HepG2 (cell line): Measurements from ENCODE around the gene SMIM20. TPM values are rescaled to one million over a fixed set of nuclear protein-coding genes. Genes with fewer than 3 reads are reported as not detected.
A peak's percentile ranks its signal among the peaks of the same experiment; 100 is the strongest.

Experiments used
- ASH2L ChIP-seq: fragments of 300-600, 200-600 bp; sonication (generic); IDR thresholded peaks from 2 replicates; pipeline ENCODE4 v1.7.0; 2017; ENCODE audit warnings: low read depth, mild to moderate bottlenecking, moderate library complexity, mixed read lengths, low read length; ENCODE audit not compliant: insufficient read length
- ELF3 ChIP-seq: IDR thresholded peaks from 2 replicates; pipeline ENCODE4 v1.6.1; 2016; ENCODE audit warnings: missing genetic modification reagents, missing compliant biosample characterization
- HES4 ChIP-seq: sonication (generic); formaldehyde crosslinking; IDR thresholded peaks from 2 replicates; pipeline ENCODE4 v1.9.0; 2021; ENCODE audit warnings: mild to moderate bottlenecking, missing genetic modification reagents, borderline replicate concordance
- IRF9 ChIP-seq: sonication (generic); formaldehyde crosslinking; IDR thresholded peaks from 2 replicates; pipeline ENCODE4 v1.8.0; 2022; ENCODE audit warnings: missing genetic modification reagents, mild to moderate bottlenecking, borderline replicate concordance
- MTF2 ChIP-seq: sonication (generic); formaldehyde crosslinking; IDR thresholded peaks from 2 replicates; pipeline ENCODE4 v1.5.0; 2020; ENCODE audit warnings: missing genetic modification reagents, borderline replicate concordance
- SIN3A ChIP-seq: IDR thresholded peaks from 2 replicates; pipeline ENCODE4 v1.6.1; 2011; ENCODE audit warnings: low read depth, mild to moderate bottlenecking, control low read depth, low read length, borderline replicate concordance
- SOX6 ChIP-seq, 2 experiments: fragments of 450-650 bp in 1 of 2; sonication (generic) in 1 of 2; formaldehyde crosslinking in 1 of 2; IDR thresholded peaks; 2 replicates each; pipeline versions ENCODE4 v1.4.0 to v1.6.1; 2017 to 2020; ENCODE audit warnings: antibody characterized with exemption in 1 of 2, mild to moderate bottlenecking in 1 of 2, missing genetic modification reagents in 1 of 2
- SP1 ChIP-seq, 2 experiments: fragments of 450-650 bp in 1 of 2; sonication (generic) in 1 of 2; formaldehyde crosslinking in 1 of 2; IDR thresholded peaks; 2 replicates each; pipeline versions ENCODE4 v1.4.0 to v1.6.1; 2016 to 2020; ENCODE audit warnings: missing genetic modification reagents in 1 of 2
- TFDP1 ChIP-seq: IDR thresholded peaks from 2 replicates; pipeline ENCODE4 v1.6.1; 2016; ENCODE audit warnings: missing compliant biosample characterization, missing genetic modification reagents, borderline replicate concordance
- TGIF2 ChIP-seq: IDR thresholded peaks from 2 replicates; pipeline ENCODE4 v1.6.1; 2016; ENCODE audit warnings: control low read depth, missing compliant biosample characterization
- ZBTB38 ChIP-seq: sonication (generic); formaldehyde crosslinking; IDR thresholded peaks from 2 replicates; pipeline ENCODE4 v1.5.1; 2020; ENCODE audit warnings: mild to moderate bottlenecking, missing genetic modification reagents
- ZBTB8A ChIP-seq: sonication (generic); formaldehyde crosslinking; IDR thresholded peaks from 2 replicates; pipeline ENCODE4 v1.4.0; 2020; ENCODE audit warnings: mild to moderate bottlenecking, low read depth, missing genetic modification reagents, borderline replicate concordance
- ZNF44 ChIP-seq: sonication (generic); formaldehyde crosslinking; IDR thresholded peaks from 2 replicates; pipeline ENCODE4 v1.5.1; 2020; ENCODE audit warnings: mild to moderate bottlenecking, missing genetic modification reagents
- ZNF605 ChIP-seq: sonication (generic); formaldehyde crosslinking; IDR thresholded peaks from 2 replicates; pipeline ENCODE4 v1.8.0; 2022; ENCODE audit warnings: mild to moderate bottlenecking, missing genetic modification reagents
- ZNF687 ChIP-seq: sonication (generic); formaldehyde crosslinking; IDR thresholded peaks from 2 replicates; pipeline ENCODE4 v1.5.1; 2020; ENCODE audit warnings: mild to moderate bottlenecking, missing genetic modification reagents, moderate library complexity
- polyA plus RNA-seq, 8 experiments: library from polyadenylated mRNA; depleted of rRNA in 3 of 8; stranded (reverse) in 7 of 8; unstranded in 1 of 8; fragments of >200 nt; fragmentation: Illumina TruSeq in 4 of 8; extraction: Trizol in 4 of 8; gene quantifications; 2 replicates each; pipeline versions ENCODE4 v1.2.1 to v1.2.3, GENCODE V29; 2011 to 2016; ENCODE audit warnings: low read depth in 4 of 8, missing spikeins in 1 of 8, mixed read lengths in 1 of 8; ENCODE audit not compliant: insufficient read depth in 1 of 8
- total RNA-seq, 5 experiments: library from RNA; depleted of rRNA; stranded (reverse); fragments of >200 nt; fragmentation: Illumina TruSeq; extraction: Trizol; gene quantifications; 2 replicates each; pipeline ENCODE4 v1.2.3, GENCODE V29; 2016; ENCODE audit warnings: low read depth in 1 of 5

The SMIM20 gene
- total and polyA plus RNA-seq, 2 of the 13 experiments (the other 11 are each of a cell fraction or from before 2014, with no cell fraction given): 26.3 to 30.2 TPM

GRCh38 chr4:25913851-25914669 is at the start of gene SMIM20 (continued):
- TF ChIP-seq SP1 (IDR thresholded peaks at IDR 0.05) (no peak), SP1 (CRISPR knock-in tag; IDR thresholded peaks at IDR 0.05) (peak; percentile 76), TGIF2 (no peak), IRF9 (CRISPR knock-in tag) (peak; percentile 76; the same call in 1 of the 2 replicates), SOX6 (IDR thresholded peaks at IDR 0.05) (no peak), SOX6 (CRISPR knock-in tag; IDR thresholded peaks at IDR 0.05) (peak; percentile 42; the same call in 1 of the 2 replicates), SIN3A (0 out of 2 replicates have a peak, but pooled peaks have one; percentile 50), ZBTB8A (CRISPR knock-in tag) (no peak), ZNF605 (CRISPR knock-in tag) (peak; percentile 90), ASH2L (peak; percentile 92), ELF3 (peak; percentile 75), HES4 (CRISPR knock-in tag) (no peak; the same call in 1 of the 2 replicates), ZBTB38 (CRISPR knock-in tag) (peak; percentile 70), ZNF687 (CRISPR knock-in tag) (peak; percentile 97), TFDP1 (CRISPR knock-in tag) (peak; percentile 87), MTF2 (CRISPR knock-in tag) (no peak), ZNF44 (CRISPR knock-in tag) (peak; percentile 47; the same call in 1 of the 2 replicates)
